SK-N-SH (cell line): ENCODE results near the gene HES1. TPM values are rescaled to one million over a fixed set of nuclear protein-coding genes. Genes with fewer than 3 reads are reported as not detected.

Experiments used
- CTCF ChIA-PET: fragments of 300-600, 350-600 bp; formaldehyde crosslinking; extraction: SDS; loops from one replicate; lab custom pipeline; 2021; lab: Yijun Ruan, JAX
- POLR2A ChIA-PET: fragments of 350-600 bp; sonication (Branson Sonifier 250); formaldehyde crosslinking; extraction: SDS; loops from one replicate; lab custom pipeline; 2020; ENCODE audit warnings: antibody characterized with exemption, inconsistent platforms; lab: Yijun Ruan, JAX
- DNase-seq: peaks from one replicate; pipeline ENCODE4 v3.0.0; 2012
- H2AFZ ChIP-seq: fragments of 200-600 bp; sonication (generic); 2 replicates; pipeline ENCODE4 v1.8.1; 2016; ENCODE audit warnings: antibody characterized with exemption, mild to moderate bottlenecking, low read depth
- H3F3A ChIP-seq: fragments of 200-600 bp; sonication (generic); replicated peaks from 2 replicates; pipeline ENCODE3; 2016; ENCODE audit warnings: antibody characterized with exemption, mild to moderate bottlenecking; ENCODE audit not compliant: insufficient read depth
- H3K27ac ChIP-seq, 2 experiments: fragments of 200-500 bp in 1 of 2; fragments of 200-600 bp in 1 of 2; sonication (Bioruptor generic) in 1 of 2; sonication (generic), shearing (Covaris generic) in 1 of 2; 2 replicates each; pipeline versions ENCODE4 v1.5.1 to v1.6.1; 2014 to 2016; ENCODE audit warnings: low read depth in 2 of 2, inconsistent platforms in 1 of 2, low read length in 1 of 2, mild to moderate bottlenecking in 1 of 2, mixed read lengths in 1 of 2
- H3K27me3 ChIP-seq: fragments of 200-600 bp; sonication (generic), shearing (Covaris generic); 2 replicates; pipeline ENCODE4 v1.6.1; 2016; ENCODE audit warnings: mixed run types; ENCODE audit not compliant: insufficient read depth
- H3K36me3 ChIP-seq, 2 experiments: fragments of 200-500 bp in 1 of 2; fragments of 200-600 bp in 1 of 2; sonication (Bioruptor generic) in 1 of 2; sonication (generic) in 1 of 2; replicated peaks in 1 of 2; 2 replicates each; pipeline versions ENCODE3 to v1.5.1; 2014 to 2016; ENCODE audit warnings: low read length in 1 of 2, mild to moderate bottlenecking in 1 of 2; ENCODE audit not compliant: insufficient read depth in 2 of 2, control insufficient read depth in 1 of 2
- H3K4me1 ChIP-seq, 2 experiments: fragments of 200-500 bp in 1 of 2; fragments of 200-600 bp in 1 of 2; sonication (Bioruptor generic) in 1 of 2; sonication (generic), shearing (Covaris generic) in 1 of 2; 2 replicates each; pipeline versions ENCODE4 v1.5.1 to v1.6.1; 2014 to 2016; ENCODE audit warnings: low read depth in 1 of 2, low read length in 1 of 2, mixed run types in 1 of 2; ENCODE audit not compliant: insufficient read depth in 2 of 2, control insufficient read depth in 1 of 2
- H3K4me2 ChIP-seq: fragments of 200-600 bp; sonication (generic), shearing (Covaris generic); 2 replicates; pipeline ENCODE4 v1.6.1; 2017; ENCODE audit warnings: mixed run types
- H3K4me3 ChIP-seq, 2 experiments: fragments of 200-500 bp in 1 of 2; fragments of 200-600 bp in 1 of 2; sonication (Bioruptor generic) in 1 of 2; sonication (generic), shearing (Covaris generic) in 1 of 2; 2 replicates each; pipeline versions ENCODE4 v1.5.1 to v1.8.1; 2014 to 2016; ENCODE audit warnings: low read depth in 2 of 2, inconsistent platforms in 1 of 2, low read length in 1 of 2, mild to moderate bottlenecking in 1 of 2, mixed read lengths in 1 of 2, moderate library complexity in 1 of 2
- H3K79me2 ChIP-seq: fragments of 200-600 bp; sonication (generic); 2 replicates; pipeline ENCODE4 v1.8.1; 2017; ENCODE audit warnings: mild to moderate bottlenecking; ENCODE audit not compliant: insufficient read depth
- H3K9ac ChIP-seq: fragments of 200-600 bp; sonication (generic); 2 replicates; pipeline ENCODE4 v1.6.1; 2017; ENCODE audit warnings: mixed run types
- H3K9me2 ChIP-seq: fragments of 200-600 bp; sonication (generic); 2 replicates; pipeline ENCODE4 v1.6.1; 2017; ENCODE audit warnings: mixed run types
- H3K9me3 ChIP-seq: fragments of 200-600 bp; sonication (generic); 2 replicates; pipeline ENCODE4 v1.6.1; 2017; ENCODE audit warnings: mixed run types, mild to moderate bottlenecking, moderate library complexity
- H4K20me1 ChIP-seq: fragments of 200-600 bp; sonication (generic); 2 replicates; pipeline ENCODE4 v1.6.1; 2017; ENCODE audit warnings: mild to moderate bottlenecking, mixed run types; ENCODE audit not compliant: insufficient read depth
- EP300 ChIP-seq, 2 experiments: IDR thresholded peaks; 2 replicates each; pipeline versions ENCODE4 v1.4.0 to v1.6.1; 2012; ENCODE audit warnings: borderline replicate concordance in 1 of 2, low read depth in 1 of 2, low read length in 1 of 2
- FOSL2 ChIP-seq: IDR thresholded peaks from 2 replicates; pipeline ENCODE4 v1.4.0; 2012; ENCODE audit warnings: low read depth, mild to moderate bottlenecking, moderate library complexity, borderline replicate concordance
- FOXJ3 ChIP-seq: sonication (generic); formaldehyde crosslinking; IDR thresholded peaks from 2 replicates; pipeline ENCODE4 v1.5.1; 2020; ENCODE audit warnings: mild to moderate bottlenecking, missing genetic modification reagents
- FOXM1 ChIP-seq: IDR thresholded peaks from 2 replicates; pipeline ENCODE4 v1.4.0; 2012; ENCODE audit warnings: low read depth, mild to moderate bottlenecking
- GATA2 ChIP-seq: sonication (generic); formaldehyde crosslinking; IDR thresholded peaks from 2 replicates; pipeline ENCODE4 v1.5.0; 2020; ENCODE audit warnings: mild to moderate bottlenecking, missing genetic modification reagents
- JUND ChIP-seq: IDR thresholded peaks from 2 replicates; pipeline ENCODE4 v1.4.0; 2012
- MAX ChIP-seq: IDR thresholded peaks from 2 replicates; pipeline ENCODE4 v1.4.0; 2012; ENCODE audit warnings: low read depth
- MXI1 ChIP-seq: IDR thresholded peaks from 2 replicates; pipeline ENCODE4 v1.6.1; 2012; ENCODE audit warnings: mild to moderate bottlenecking, low read depth, low read length, improper control_type of control experiment
- NRF1 ChIP-seq: IDR thresholded peaks from 2 replicates; pipeline ENCODE4 v1.6.1; 2012; ENCODE audit warnings: low read depth, mild to moderate bottlenecking, low read length
- PBX3 ChIP-seq: IDR thresholded peaks from 2 replicates; pipeline ENCODE4; 2012
- RAD21 ChIP-seq: IDR thresholded peaks from 2 replicates; pipeline ENCODE4 v1.6.1; 2012; ENCODE audit warnings: mild to moderate bottlenecking, low read length
- RCOR1 ChIP-seq: fragments of 150-350 bp; IDR thresholded peaks from 2 replicates; pipeline ENCODE4 v1.6.1; 2017; ENCODE audit warnings: antibody characterized with exemption, low read length
- REST ChIP-seq: IDR thresholded peaks from 2 replicates; pipeline ENCODE4 v1.6.1; 2012; ENCODE audit warnings: mild to moderate bottlenecking, low read depth, low read length, moderate library complexity
- RXRA ChIP-seq: IDR thresholded peaks from 2 replicates; pipeline ENCODE4 v1.4.0; 2012; ENCODE audit warnings: low read depth, mild to moderate bottlenecking, borderline replicate concordance
- SMC3 ChIP-seq: IDR thresholded peaks from 2 replicates; pipeline ENCODE4 v1.6.1; 2012; ENCODE audit warnings: low read depth, low read length, improper control_type of control experiment
- TEAD4 ChIP-seq: IDR thresholded peaks from 2 replicates; pipeline ENCODE4 v1.4.0; 2012; ENCODE audit warnings: mild to moderate bottlenecking, borderline replicate concordance; ENCODE audit not compliant: insufficient read depth
- USF2 ChIP-seq: fragments of 150-350 bp; IDR thresholded peaks from 2 replicates; pipeline ENCODE4 v1.6.1; 2017; ENCODE audit warnings: antibody characterized with exemption, low read length, low read depth, borderline replicate concordance
- YY1 ChIP-seq: IDR thresholded peaks from 2 replicates; pipeline ENCODE4 v1.4.0; 2012; ENCODE audit warnings: low read depth, mild to moderate bottlenecking
- ZBTB33 ChIP-seq: IDR thresholded peaks from 2 replicates; pipeline ENCODE4 v1.4.0; 2012; ENCODE audit warnings: low read depth, borderline replicate concordance
- WGBS: methylation state at CpG from one replicate; pipeline ENCODE4 v1.1.6; 2017; ENCODE audit warnings: low lambda C conversion rate; 5-methylcytosine and 5-hydroxymethylcytosine counted together
- polyA plus RNA-seq, 3 experiments: library from polyadenylated mRNA; depleted of rRNA; stranded (reverse); fragments of >200 nt; gene quantifications; 2 replicates each; pipeline ENCODE4 v1.2.3, GENCODE V29; 2012

Gene HES1
- polyA plus RNA-seq, 1 of the 3 experiments (the other 2 are of a cell fraction) = 225 TPM

- peaks cover 2% of the 10 kb centered on the region; the same call in 1 of the 2 replicates for H3K27me3 ChIP-seq
- H3K9me3 ChIP-seq = no peaks in the 10 kb centered on the region
- 91% methylated on average over 10 of the region's 10 CpGs for WGBS
- no peaks in the 10 kb centered on the region for H4K20me1 ChIP-seq
- peaks cover 7 to 27% of the 10 kb centered on the region in 2 experiments; a peak in 2 of 4 replicates for H3K4me1 ChIP-seq
- CTCF ChIA-PET = interaction anchor here (0.6 kb wide), 1 partner anchor 68 kb away, joined by 4 read pairs; no protein-coding TSS in a partner anchor
- H3K36me3 ChIP-seq = no peaks in the 10 kb centered on the region
- TF ChIP-seq JUND = no peak
- no peak for TF ChIP-seq PBX3
- TF ChIP-seq EP300 (IDR thresholded peaks at IDR 0.05; ENCODE audit: borderline replicate concordance in 1 of 2, low read depth in 1 of 2, low read length in 1 of 2) = no peak
- TF ChIP-seq USF2 = no peak
- TF ChIP-seq RXRA = no peak
- TF ChIP-seq ZBTB33 = no peak
- no peak for TF ChIP-seq RAD21
- TF ChIP-seq FOXJ3 (CRISPR knock-in tag) = no peak
- no peak for DNase-seq
- no peak overlapping the region for H3K4me2 ChIP-seq
- POLR2A ChIA-PET = no interaction called here
- no peaks in the 10 kb centered on the region for H3K79me2 ChIP-seq
- H3K27ac ChIP-seq = no peak overlapping the region
- no peak overlapping the region for H2AFZ ChIP-seq
- H3F3A ChIP-seq = no peaks in the 10 kb centered on the region
- no peaks in the 10 kb centered on the region for H3K9me2 ChIP-seq
- no peak overlapping the region for H3K9ac ChIP-seq
- H3K4me3 ChIP-seq = no peak overlapping the region
Observed at GRCh38 chr3:194092881-194093301, 43.1 kb upstream of the HES1 start.

- Histone ChIP-seq H3K27ac (no peak overlapping the region), H3K4me1 (peaks cover 7 to 34% of the 10 kb centered on the region in 2 experiments; a peak in 2 of 4 replicates), H4K20me1 (no peaks in the 10 kb centered on the region), H3K79me2 (no peaks in the 10 kb centered on the region), H3K9me3 (no peaks in the 10 kb centered on the region), H3K27me3 (peaks cover 11% of the 10 kb centered on the region; the same call in 1 of the 2 replicates), H3K36me3 (no peaks in the 10 kb centered on the region), H3K4me3 (no peak overlapping the region), H2AFZ (no peak overlapping the region), H3K9me2 (no peaks in the 10 kb centered on the region), H3F3A (no peaks in the 10 kb centered on the region), H3K9ac (no peak overlapping the region), H3K4me2 (no peak overlapping the region)
- 96% methylated on average over 3 of the region's 8 CpGs for WGBS
- POLR2A ChIA-PET = interaction anchor here (1.0 kb wide), 1 partner anchor 10 kb away, joined by 3 read pairs; no protein-coding TSS in a partner anchor
- no peak for DNase-seq
- CTCF ChIA-PET = no interaction called here
- TF ChIP-seq FOXM1 (no peak), PBX3 (no peak), NRF1 (no peak), REST (no peak), FOSL2 (no peak), MXI1 (no peak), YY1 (no peak), FOXJ3 (CRISPR knock-in tag) (no peak), TEAD4 (no peak), SMC3 (no peak), RCOR1 (no peak), GATA2 (CRISPR knock-in tag) (no peak), MAX (no peak)
Observed at GRCh38 chr3:194093842-194094241, 42.1 kb upstream of the HES1 start.
